Measurements from ENCODE around the gene LRRC55.

GRCh38 chr11:57150454-57150917 lies 31.3 kb upstream of the LRRC55 start:
- TF ChIP-seq POLR2A (IDR thresholded peaks at IDR 0.05): no peak
- no peak for TF ChIP-seq CTCF (IDR thresholded peaks at IDR 0.05)
